Measurements from ENCODE around the gene DDR1. TPM values are rescaled to one million over a fixed set of nuclear protein-coding genes. Genes with fewer than 3 reads are reported as not detected.

Gene DDR1
- total RNA-seq, 2 experiments from 2014 or later: 6.5 to 6.6 TPM

DNA sequence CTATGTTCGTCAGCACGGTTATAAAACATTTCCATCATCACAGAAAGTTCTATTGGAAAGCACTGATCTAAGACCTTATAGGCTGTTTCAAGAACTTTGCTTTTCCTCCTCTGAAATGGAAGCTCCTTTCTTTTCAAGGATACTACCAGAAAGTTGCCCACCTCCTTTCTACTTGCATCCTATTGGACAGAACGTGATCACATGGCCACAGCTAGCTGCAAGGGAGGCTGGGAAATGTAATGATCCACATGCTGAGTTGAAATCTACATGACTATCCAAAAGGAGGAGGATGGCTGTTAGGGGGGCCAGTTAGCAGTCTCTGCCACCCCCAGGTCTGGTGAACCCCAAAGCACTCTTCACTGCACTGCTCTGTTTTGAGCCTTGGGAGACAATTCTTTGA lies 44.4 kb downstream of the DDR1 start:
- Histone ChIP-seq H3K27ac (ENCODE audit: low read depth in 1 of 2, low read length in 2 of 2) (no peak overlapping the region), H3K4me1 (ENCODE audit: insufficient read depth, low read length) (no peaks in the 10 kb centered on the region), H3K9me3 (ENCODE audit: control insufficient read depth in 1 of 2, insufficient read depth in 1 of 2, low read length in 2 of 2) (peaks cover 0 to 6% of the 10 kb centered on the region in 2 experiments), H3K36me3 (ENCODE audit: insufficient read depth, low read length) (peaks cover 18% of the 10 kb centered on the region), H3K4me3 (ENCODE audit: low read length) (no peak overlapping the region), H3K27me3 (ENCODE audit: control insufficient read depth in 1 of 2, insufficient read depth in 2 of 2, low read length in 2 of 2) (no peaks in the 10 kb centered on the region)
- H3K4me3 Mint-ChIP-seq: no peak overlapping the region
- no peak for TF ChIP-seq CTCF (IDR thresholded peaks at IDR 0.05)
- no peaks in the 10 kb centered on the region for H3K27me3 Mint-ChIP-seq
- CTCF ChIA-PET: no interaction called here
- no peaks in the 10 kb centered on the region for H3K4me1 Mint-ChIP-seq (ENCODE audit: low read depth)
- POLR2A ChIA-PET: no interaction called here
- DNase-seq (no peak), ATAC-seq (ENCODE audit: poor library complexity) (no peak)
- no peak overlapping the region for H3K27ac Mint-ChIP-seq
- intact Hi-C loops (cut with DNase I, micrococcal nuclease): no loop called here
- H3K36me3 Mint-ChIP-seq (ENCODE audit: low read depth): peaks cover 16% of the 10 kb centered on the region
- H3K9me3 Mint-ChIP-seq: peaks cover 3% of the 10 kb centered on the region

GRCh38 chr6:30930506-30930905 lies 46.2 kb downstream of the DDR1 start:
- no peaks in the 10 kb centered on the region for H3K4me1 Mint-ChIP-seq (ENCODE audit: low read depth)
- ChIA-PET POLR2A (no interaction called here), CTCF (no interaction called here)
- no peaks in the 10 kb centered on the region for H3K27me3 Mint-ChIP-seq
- H3K27ac ChIP-seq (ENCODE audit: low read depth in 1 of 2, low read length in 2 of 2): no peak overlapping the region
- intact Hi-C loops (cut with DNase I, micrococcal nuclease): loop anchor here in 1 of 2 experiments (5.0 to 10.0 kb wide), 2 partner anchors 47 to 184 kb away; partner anchors contain the start of genes C6orf15 and PSORS1C1
- no peaks in the 10 kb centered on the region for H3K4me1 ChIP-seq (ENCODE audit: insufficient read depth, low read length)
- peaks cover 11% of the 10 kb centered on the region for H3K36me3 Mint-ChIP-seq (ENCODE audit: low read depth)
- no peak for ATAC-seq (ENCODE audit: poor library complexity)
- H3K4me3 Mint-ChIP-seq: no peak overlapping the region
- peaks cover 3% of the 10 kb centered on the region for H3K9me3 Mint-ChIP-seq
- H3K27me3 ChIP-seq (ENCODE audit: control insufficient read depth in 1 of 2, insufficient read depth in 2 of 2, low read length in 2 of 2): no peaks in the 10 kb centered on the region
- no peak for DNase-seq
- H3K4me3 ChIP-seq (ENCODE audit: low read length): no peak overlapping the region
- H3K36me3 ChIP-seq (ENCODE audit: insufficient read depth, low read length): peaks cover 13% of the 10 kb centered on the region
- no peak overlapping the region for H3K27ac Mint-ChIP-seq
- no peak for TF ChIP-seq CTCF (IDR thresholded peaks at IDR 0.05)
- peaks cover 0 to 6% of the 10 kb centered on the region in 2 experiments for H3K9me3 ChIP-seq (ENCODE audit: control insufficient read depth in 1 of 2, insufficient read depth in 1 of 2, low read length in 2 of 2)

GRCh38 chr6:30931272-30931671 lies 47.0 kb downstream of the DDR1 start:
- H3K27ac Mint-ChIP-seq: no peak overlapping the region
- ChIA-PET CTCF (no interaction called here), POLR2A (no interaction called here)
- Histone ChIP-seq H3K36me3 (ENCODE audit: insufficient read depth, low read length) (peaks cover 5% of the 10 kb centered on the region), H3K27me3 (ENCODE audit: control insufficient read depth in 1 of 2, insufficient read depth in 2 of 2, low read length in 2 of 2) (no peaks in the 10 kb centered on the region), H3K4me3 (ENCODE audit: low read length) (no peak overlapping the region), H3K4me1 (ENCODE audit: insufficient read depth, low read length) (no peaks in the 10 kb centered on the region), H3K9me3 (ENCODE audit: control insufficient read depth in 1 of 2, insufficient read depth in 1 of 2, low read length in 2 of 2) (peaks cover 0 to 6% of the 10 kb centered on the region in 2 experiments), H3K27ac (ENCODE audit: low read depth in 1 of 2, low read length in 2 of 2) (no peak overlapping the region)
- no peak for ATAC-seq (ENCODE audit: poor library complexity)
- TF ChIP-seq CTCF (IDR thresholded peaks at IDR 0.05): no peak
- intact Hi-C loops (cut with DNase I, micrococcal nuclease): loop anchor here in 1 of 2 experiments (5.0 to 10.0 kb wide), 2 partner anchors 46 to 184 kb away; partner anchors contain the start of genes C6orf15 and PSORS1C1
- DNase-seq: no peak
- peaks cover 8% of the 10 kb centered on the region for H3K36me3 Mint-ChIP-seq (ENCODE audit: low read depth)
- no peak overlapping the region for H3K4me3 Mint-ChIP-seq
- H3K4me1 Mint-ChIP-seq (ENCODE audit: low read depth): no peaks in the 10 kb centered on the region
- no peaks in the 10 kb centered on the region for H3K27me3 Mint-ChIP-seq
- peaks cover 3% of the 10 kb centered on the region for H3K9me3 Mint-ChIP-seq
